ENCODE measurements around the gene KCNA2.

Gene KCNA2

GRCh38 chr1:110605901-110606656 lies at the start of gene KCNA2:
TSS of gene KCNA2 (minus strand) at chr1:110606358. CDS start at chr1:110604782, 1,576 bp downstream.
- DNase-seq (ENCODE audit: low read depth): no peak

GRCh38 chr1:110650609-110651008 lies 44.5 kb upstream of the KCNA2 start:
- no peak for DNase-seq (ENCODE audit: low read depth)

- DNase-seq (ENCODE audit: low read depth): no peak
Observed at GRCh38 chr1:110648417-110648816, 42.3 kb upstream of the KCNA2 start.

- DNase-seq (ENCODE audit: low read depth): no peak
Observed at GRCh38 chr1:110647254-110647891, 41.2 kb upstream of the KCNA2 start.

- DNase-seq (ENCODE audit: low read depth): no peak
Observed at GRCh38 chr1:110645821-110646735, 39.9 kb upstream of the KCNA2 start.

- no peak for DNase-seq (ENCODE audit: low read depth)
Observed at GRCh38 chr1:110645211-110645610, 39.1 kb upstream of the KCNA2 start.

- DNase-seq (ENCODE audit: low read depth): no peak
Observed at GRCh38 chr1:110643879-110644472, 37.8 kb upstream of the KCNA2 start.

- no peak for DNase-seq (ENCODE audit: low read depth)
Observed at GRCh38 chr1:110639724-110640386, 33.7 kb upstream of the KCNA2 start.

GRCh38 chr1:110638556-110638955 lies 32.4 kb upstream of the KCNA2 start:
- no peak for DNase-seq (ENCODE audit: low read depth)

- DNase-seq (ENCODE audit: low read depth): no peak
Observed at GRCh38 chr1:110638058-110638457, 31.9 kb upstream of the KCNA2 start.

GRCh38 chr1:110637475-110637874 lies 31.3 kb upstream of the KCNA2 start:
- no peak for DNase-seq (ENCODE audit: low read depth)

- DNase-seq (ENCODE audit: low read depth): no peak
Observed at GRCh38 chr1:110636149-110636935, 30.2 kb upstream of the KCNA2 start.

GRCh38 chr1:110635434-110635833 lies 29.3 kb upstream of the KCNA2 start:
- no peak for DNase-seq (ENCODE audit: low read depth)

GRCh38 chr1:110634455-110635311 lies 28.5 kb upstream of the KCNA2 start:
- peak; percentile 49 for DNase-seq (ENCODE audit: low read depth)

GRCh38 chr1:110634086-110634454 lies 27.9 kb upstream of the KCNA2 start:
- DNase-seq (ENCODE audit: low read depth): no peak

GRCh38 chr1:110633646-110634030 lies 27.5 kb upstream of the KCNA2 start:
- no peak for DNase-seq (ENCODE audit: low read depth)

- no peak for DNase-seq (ENCODE audit: low read depth)
Observed at GRCh38 chr1:110631836-110632620, 25.9 kb upstream of the KCNA2 start.

GRCh38 chr1:110630839-110631663 lies 24.9 kb upstream of the KCNA2 start:
- DNase-seq (ENCODE audit: low read depth): peak; percentile 81
